Measurements from ENCODE around the gene CD109. TPM values are rescaled to one million over a fixed set of nuclear protein-coding genes. Genes with fewer than 3 reads are reported as not detected.

Gene CD109
- total RNA-seq, 1 experiment from 2014 or later, result 46.1 TPM

- intact Hi-C loops (cut with micrococcal nuclease; ENCODE audit: unreplicated experiment) (no loop called here), in situ Hi-C loops (cut with HindIII; ENCODE audit: low pct_unique_long_range_greater_than_20kb, low sequenced_read_pairs) (no loop called here)
- ATAC-seq, result no peak
- H3K36me3 ChIP-seq (ENCODE audit: control insufficient read depth, insufficient read depth, low read length), result peaks cover 4% of the 10 kb centered on the region; the same call in 1 of the 2 replicates
- TF ChIP-seq POLR2AphosphoS5 (IDR thresholded peaks at IDR 0.05; ENCODE audit: low read depth, low read length) (no peak), TCF7L2 (IDR thresholded peaks at IDR 0.05; ENCODE audit: low read depth, low read length) (no peak), SIN3A (IDR thresholded peaks at IDR 0.05; ENCODE audit: borderline replicate concordance, insufficient read depth, low read depth, low read length) (no peak), REST (IDR thresholded peaks at IDR 0.05; ENCODE audit: insufficient read depth in 1 of 2, low read depth in 2 of 2, low read length in 1 of 2) (no peak)
- no TSS peak for BruUV-seq (replicated peaks)
- no peak overlapping the region for H3K4me3 ChIP-seq (ENCODE audit: low read depth in 2 of 2, low read length in 2 of 2)
- H3K9me3 ChIP-seq (ENCODE audit: control insufficient read depth, insufficient read depth, low read depth, low read length), result no peaks in the 10 kb centered on the region
- CTCF ChIA-PET, result interaction anchor here (0.7 to 1.4 kb wide), 2 partner anchors 55 to 56 kb away, joined by 4 to 10 read pairs; no protein-coding TSS in a partner anchor
- H3K27ac ChIP-seq (ENCODE audit: low read length), result no peak overlapping the region
- POLR2A ChIA-PET, result no interaction called here
- no peak for DNase-seq (ENCODE audit: low read depth, low spot score)
- no peaks in the 10 kb centered on the region for H3K27me3 ChIP-seq (ENCODE audit: control insufficient read depth, insufficient read depth, low read length)
- no peaks in the 10 kb centered on the region for H3K4me1 ChIP-seq (ENCODE audit: control insufficient read depth, insufficient read depth, low read length)
Measured at GRCh38 chr6:73731285-73731684, 35.3 kb downstream of the CD109 start.

DNA sequence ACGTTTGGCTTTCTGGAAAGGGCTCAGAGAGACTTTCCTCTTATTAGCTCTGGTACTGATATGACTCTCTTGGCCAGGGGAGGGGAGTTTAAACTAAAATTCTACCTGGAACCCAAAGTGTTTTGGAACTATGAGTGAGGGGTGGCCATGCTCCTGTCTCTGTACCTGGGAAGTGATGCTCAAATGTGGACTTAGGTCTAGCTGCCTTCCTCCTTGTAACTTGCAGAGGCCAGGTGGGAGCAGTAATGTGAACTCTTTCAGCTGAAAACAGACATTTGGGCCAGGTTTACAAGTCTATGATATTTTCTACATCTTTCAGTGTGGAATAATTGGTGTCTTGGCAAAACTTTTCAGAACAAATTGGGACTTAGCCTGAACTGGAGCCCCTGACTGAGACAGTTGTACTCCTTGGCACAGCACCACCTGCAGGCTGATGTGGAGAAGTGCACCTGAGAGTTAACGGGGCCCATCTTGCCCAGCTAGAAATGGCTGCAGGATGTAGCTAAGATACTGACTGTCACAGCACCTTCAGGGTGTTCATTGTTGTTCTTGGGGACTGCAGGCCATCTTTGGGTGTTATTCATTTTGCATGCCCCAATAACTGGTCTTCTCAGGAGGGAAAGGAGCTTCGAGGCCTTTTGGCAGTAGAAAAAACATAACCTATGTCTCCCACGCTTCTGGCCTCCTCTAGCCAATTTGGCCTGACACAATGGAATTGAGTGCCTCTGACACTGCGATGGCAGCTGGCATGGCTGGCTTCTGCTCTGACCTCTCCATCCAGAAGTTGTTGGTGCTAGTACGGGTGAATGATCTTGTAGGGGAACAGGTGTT lies 37.1 kb downstream of the CD109 start:
- H3K27ac ChIP-seq (ENCODE audit: low read length), result no peak overlapping the region
- no TSS peak for BruUV-seq (replicated peaks)
- TF ChIP-seq SIN3A (IDR thresholded peaks at IDR 0.05; ENCODE audit: borderline replicate concordance, insufficient read depth, low read depth, low read length) (no peak), POLR2AphosphoS5 (IDR thresholded peaks at IDR 0.05; ENCODE audit: low read depth, low read length) (no peak), REST (IDR thresholded peaks at IDR 0.05; ENCODE audit: insufficient read depth in 1 of 2, low read depth in 2 of 2, low read length in 1 of 2) (no peak), TCF7L2 (IDR thresholded peaks at IDR 0.05; ENCODE audit: low read depth, low read length) (no peak), CTCF (IDR thresholded peaks at IDR 0.05) (peak; percentile 92)
- ChIA-PET POLR2A (no interaction called here), CTCF (interaction anchor here (0.5 to 1.5 kb wide), 5 partner anchors 58 to 80 kb away, joined by 3 to 10 read pairs (median 5); no protein-coding TSS in a partner anchor)
- no peaks in the 10 kb centered on the region for H3K27me3 ChIP-seq (ENCODE audit: control insufficient read depth, insufficient read depth, low read length)
- in situ Hi-C loops (cut with HindIII; ENCODE audit: low pct_unique_long_range_greater_than_20kb, low sequenced_read_pairs), result no loop called here
- DNase-seq (ENCODE audit: low read depth, low spot score), result no peak
- H3K4me3 ChIP-seq (ENCODE audit: low read depth in 2 of 2, low read length in 2 of 2), result no peak overlapping the region
- ATAC-seq, result peak; percentile 91
- H3K9me3 ChIP-seq (ENCODE audit: control insufficient read depth, insufficient read depth, low read depth, low read length), result no peaks in the 10 kb centered on the region
- H3K4me1 ChIP-seq (ENCODE audit: control insufficient read depth, insufficient read depth, low read length), result no peaks in the 10 kb centered on the region
- intact Hi-C loops (cut with micrococcal nuclease; ENCODE audit: unreplicated experiment), result loop anchor here (1.0 kb wide), 1 partner anchor 58 kb away; no protein-coding TSS in a partner anchor
- H3K36me3 ChIP-seq (ENCODE audit: control insufficient read depth, insufficient read depth, low read length), result 0 out of 2 replicates have a peak, but pooled peaks cover 2% of the 10 kb centered on the region

All from Panc1 (cell line).